Tibial artery (tissue), 4 donors: Measurements from ENCODE around the gene STUB1.

Source experiments
- DNase-seq, 2 donors: peaks; one replicate each; pipeline ENCODE4 v3.0.0-alpha.2; 2019
- H3K27ac ChIP-seq, 2 donors: fragments of 200-600 bp; sonication (generic) in 1 of 2; 1 replicate in 1 of 2; 2 replicates in 1 of 2; pipeline ENCODE4 v1.5.1; 2018 to 2019; ENCODE audit warnings: mild to moderate bottlenecking in 1 of 2
- H3K27me3 ChIP-seq, 2 donors: fragments of 200-600 bp; sonication (generic) in 1 of 2; one replicate each; pipeline versions ENCODE4 v1.5.1 to v1.6.0; 2016 to 2019
- H3K36me3 ChIP-seq, 3 donors: fragments of 200-600 bp; sonication (generic) in 2 of 3; one replicate each; pipeline ENCODE4 v1.5.1; 2016 to 2019; ENCODE audit warnings: mild to moderate bottlenecking in 2 of 3
- H3K4me1 ChIP-seq, 4 donors: fragments of 200-600 bp; sonication (generic) in 2 of 4; 1 replicate in 3 of 4; 2 replicates in 1 of 4; pipeline ENCODE4 v1.5.1; 2016 to 2019
- H3K4me3 ChIP-seq, 2 donors: fragments of 200-600 bp; sonication (generic) in 1 of 2; 1 replicate in 1 of 2; 2 replicates in 1 of 2; pipeline ENCODE4 v1.5.1; 2018 to 2019; ENCODE audit warnings: mild to moderate bottlenecking in 2 of 2
- H3K9me3 ChIP-seq, 3 donors: fragments of 200-600 bp; sonication (generic) in 1 of 3; one replicate each; pipeline ENCODE4 v1.5.1; 2016 to 2019
- CTCF ChIP-seq, 2 experiments: fragments of 200-600 bp in 1 of 2; fragments of 450-650 bp in 1 of 2; IDR thresholded peaks; one replicate each; pipeline ENCODE4 v1.5.1; 2017 to 2019; ENCODE audit warnings: antibody characterized with exemption in 2 of 2, mild to moderate bottlenecking in 1 of 2, moderate library complexity in 1 of 2
- intact Hi-C: fragments of 100-400 bp; cut with DNase I; formaldehyde crosslinking; loops from one replicate; pipeline ENCODE4 v1.15.0; 2023; ENCODE audit warnings: low total_unique reads

STUB1 gene

DNA sequence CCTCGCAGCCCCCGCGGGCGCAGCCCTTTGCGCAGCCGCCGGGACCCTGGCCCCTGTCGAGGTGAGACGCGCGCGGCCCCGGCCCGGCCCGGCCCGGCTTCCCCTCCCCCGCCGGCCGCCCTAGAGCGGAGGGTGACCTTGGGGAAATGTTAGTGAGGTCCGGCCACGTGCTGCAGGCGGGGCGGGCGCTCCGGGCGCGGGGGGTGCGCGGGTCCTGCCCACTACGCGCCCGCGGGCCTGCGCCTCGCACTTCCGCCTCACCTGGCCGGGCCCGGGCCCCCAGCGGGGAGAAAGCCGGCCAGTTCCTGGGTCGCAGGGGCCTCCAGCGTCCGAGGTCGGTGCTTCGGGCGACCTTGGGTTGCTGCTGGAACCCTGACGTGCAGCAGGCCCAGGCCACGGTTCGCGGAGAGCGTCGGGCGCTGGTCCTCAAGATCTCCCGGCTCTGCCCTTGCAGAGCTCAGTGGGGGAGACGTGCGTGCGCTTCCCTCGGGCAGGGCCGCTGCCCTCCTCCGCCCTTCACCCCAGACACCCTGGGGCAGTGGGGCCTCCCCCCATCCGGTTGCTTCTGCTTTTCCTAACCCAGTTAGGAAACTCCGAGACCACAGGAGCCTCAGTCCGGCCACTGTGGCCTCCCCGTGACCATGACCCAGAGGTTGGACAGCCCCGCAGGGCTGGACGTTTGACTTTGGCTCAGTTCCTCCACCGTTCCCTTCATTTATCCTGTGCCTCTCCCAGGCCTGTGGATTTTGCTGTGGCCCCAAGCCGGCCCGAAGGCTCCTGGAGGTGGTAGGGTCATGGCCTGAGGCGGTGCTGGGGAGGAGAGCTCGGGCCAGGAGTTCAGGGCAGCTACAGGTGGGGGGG is 37.8 kb upstream of the STUB1 start:
- no peak for TF ChIP-seq CTCF (IDR thresholded peaks at IDR 0.05)
- Histone ChIP-seq H3K27me3 (no peaks in the 10 kb centered on the region), H3K4me3 (peak overlapping the region; percentile 67 to 91), H3K4me1 (peaks cover 5 to 49% (median 22%) of the 10 kb centered on the region in 4 donors), H3K27ac (peak overlapping the region; percentile 75 to 81), H3K9me3 (no peaks in the 10 kb centered on the region), H3K36me3 (no peaks in the 10 kb centered on the region)
- intact Hi-C loops, result no loop called here
- DNase-seq, result no peak

DNA sequence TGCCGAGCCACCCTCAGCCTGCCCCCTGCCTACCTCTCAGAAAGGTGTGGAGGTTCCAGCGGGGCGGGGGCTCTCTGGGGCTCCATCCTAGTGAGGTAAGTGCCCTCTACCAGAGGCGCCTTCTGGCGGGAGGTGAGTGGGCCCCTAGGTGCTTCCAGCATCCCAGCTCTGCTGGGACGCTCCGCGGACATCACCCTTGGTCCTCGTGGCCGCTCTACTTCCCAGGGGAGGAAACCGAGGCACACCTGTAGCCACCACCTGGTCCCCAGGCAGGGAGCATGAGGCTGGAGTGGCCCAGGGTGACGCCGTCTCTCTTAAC is 37.2 kb upstream of the STUB1 start:
- DNase-seq, result no peak
- H3K4me3 ChIP-seq, result peak overlapping the region in 1 of 2 donors; percentile 91
- no peaks in the 10 kb centered on the region for H3K36me3 ChIP-seq
- intact Hi-C loops, result no loop called here
- H3K27ac ChIP-seq, result peak overlapping the region; percentile 75 to 81
- H3K9me3 ChIP-seq, result no peaks in the 10 kb centered on the region
- H3K4me1 ChIP-seq, result peaks cover 5 to 49% (median 24%) of the 10 kb centered on the region in 4 donors
- H3K27me3 ChIP-seq, result no peaks in the 10 kb centered on the region
- TF ChIP-seq CTCF (IDR thresholded peaks at IDR 0.05), result no peak

GRCh38 chr16:644556-644955 is 35.7 kb upstream of the STUB1 start:
- H3K27ac ChIP-seq, result no peak overlapping the region
- no peak for TF ChIP-seq CTCF (IDR thresholded peaks at IDR 0.05)
- H3K4me3 ChIP-seq, result no peak overlapping the region
- no peak for DNase-seq
- no peaks in the 10 kb centered on the region for H3K9me3 ChIP-seq
- H3K27me3 ChIP-seq, result no peaks in the 10 kb centered on the region
- intact Hi-C loops, result no loop called here
- no peaks in the 10 kb centered on the region for H3K36me3 ChIP-seq
- H3K4me1 ChIP-seq, result peaks cover 12 to 60% (median 32%) of the 10 kb centered on the region in 4 donors

GRCh38 chr16:645852-646678 is 34.1 kb upstream of the STUB1 start:
- Histone ChIP-seq H3K4me3 (no peak overlapping the region), H3K9me3 (no peaks in the 10 kb centered on the region), H3K36me3 (peaks cover 0 to 2% (median 0%) of the 10 kb centered on the region in 3 donors), H3K4me1 (peaks cover 12 to 63% (median 37%) of the 10 kb centered on the region in 4 donors), H3K27me3 (no peaks in the 10 kb centered on the region), H3K27ac (no peak overlapping the region)
- intact Hi-C loops, result no loop called here
- no peak for DNase-seq
- no peak for TF ChIP-seq CTCF (IDR thresholded peaks at IDR 0.05)

DNA sequence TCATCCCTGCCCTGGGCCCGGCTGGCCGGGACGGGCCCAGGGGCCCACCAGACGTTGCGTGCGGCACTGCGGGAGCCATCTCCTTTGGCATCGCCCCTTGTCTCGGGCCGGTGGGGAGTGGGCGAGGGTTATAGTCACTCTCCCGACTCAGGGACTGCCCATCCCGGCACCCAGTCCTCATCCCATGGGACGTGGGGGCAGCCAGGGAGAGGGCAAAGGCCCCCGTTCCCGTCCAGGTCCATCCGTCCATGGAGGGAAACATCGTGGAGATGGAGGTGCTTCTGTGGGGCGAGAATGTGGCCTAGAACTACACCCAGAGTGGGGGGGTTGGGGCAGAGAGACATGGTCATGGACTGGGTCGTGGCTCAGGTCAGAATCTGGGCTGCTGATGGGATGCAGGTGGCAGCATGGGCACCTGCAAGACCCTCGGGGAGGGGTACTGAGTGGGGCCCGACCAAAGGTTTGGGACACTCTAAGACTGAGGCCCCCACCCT is 33.5 kb upstream of the STUB1 start:
- DNase-seq, result no peak
- Histone ChIP-seq H3K9me3 (no peaks in the 10 kb centered on the region), H3K27ac (no peak overlapping the region), H3K36me3 (peaks cover 0 to 9% (median under 1%) of the 10 kb centered on the region in 3 donors), H3K27me3 (no peaks in the 10 kb centered on the region), H3K4me1 (peaks cover 7 to 59% (median 33%) of the 10 kb centered on the region in 4 donors), H3K4me3 (no peak overlapping the region)
- intact Hi-C loops, result no loop called here
- TF ChIP-seq CTCF (IDR thresholded peaks at IDR 0.05), result no peak
